GM12801 (cell line): ENCODE results near the gene PLEKHA8.

Experiments used
- TF ChIP-seq, protein P1 (sequence below): IDR thresholded peaks from one replicate; pipeline ENCODE4 v1.5.1; 2011; ENCODE audit warnings: control low read depth; ENCODE audit not compliant: insufficient read length; ENCODE audit errors: extremely low read depth

Gene PLEKHA8

GRCh38 chr7:30026229-30027064 is 1.8 kb upstream of the PLEKHA8 start, which contains the start of gene FKBP14:
Gene FKBP14 (minus strand): TSS chr7:30026702. CDS start chr7:30026508, 194 bp downstream.
- TF ChIP-seq, protein P1, sequence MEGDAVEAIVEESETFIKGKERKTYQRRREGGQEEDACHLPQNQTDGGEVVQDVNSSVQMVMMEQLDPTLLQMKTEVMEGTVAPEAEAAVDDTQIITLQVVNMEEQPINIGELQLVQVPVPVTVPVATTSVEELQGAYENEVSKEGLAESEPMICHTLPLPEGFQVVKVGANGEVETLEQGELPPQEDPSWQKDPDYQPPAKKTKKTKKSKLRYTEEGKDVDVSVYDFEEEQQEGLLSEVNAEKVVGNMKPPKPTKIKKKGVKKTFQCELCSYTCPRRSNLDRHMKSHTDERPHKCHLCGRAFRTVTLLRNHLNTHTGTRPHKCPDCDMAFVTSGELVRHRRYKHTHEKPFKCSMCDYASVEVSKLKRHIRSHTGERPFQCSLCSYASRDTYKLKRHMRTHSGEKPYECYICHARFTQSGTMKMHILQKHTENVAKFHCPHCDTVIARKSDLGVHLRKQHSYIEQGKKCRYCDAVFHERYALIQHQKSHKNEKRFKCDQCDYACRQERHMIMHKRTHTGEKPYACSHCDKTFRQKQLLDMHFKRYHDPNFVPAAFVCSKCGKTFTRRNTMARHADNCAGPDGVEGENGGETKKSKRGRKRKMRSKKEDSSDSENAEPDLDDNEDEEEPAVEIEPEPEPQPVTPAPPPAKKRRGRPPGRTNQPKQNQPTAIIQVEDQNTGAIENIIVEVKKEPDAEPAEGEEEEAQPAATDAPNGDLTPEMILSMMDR, result no peak

DNA sequence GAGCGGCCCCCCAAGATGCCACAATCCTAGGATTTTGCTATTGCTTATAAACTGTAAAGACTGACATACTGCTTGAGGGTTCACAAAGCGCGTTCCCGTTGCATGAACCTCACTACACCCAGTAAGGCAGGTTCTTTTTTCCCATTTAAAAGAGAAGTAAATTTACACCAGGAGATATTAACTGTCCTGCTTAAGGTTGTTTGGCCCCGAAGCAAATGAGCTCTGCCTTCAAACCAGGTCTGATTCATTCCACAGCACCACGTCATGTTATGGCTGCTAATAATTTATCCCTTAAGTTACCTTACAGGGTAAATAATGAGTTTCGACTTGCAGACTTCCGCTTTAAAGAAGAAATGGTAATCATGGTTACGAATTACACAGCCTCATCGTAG is 1.2 kb upstream of the PLEKHA8 start:
- TF ChIP-seq, protein P1, result no peak

DNA sequence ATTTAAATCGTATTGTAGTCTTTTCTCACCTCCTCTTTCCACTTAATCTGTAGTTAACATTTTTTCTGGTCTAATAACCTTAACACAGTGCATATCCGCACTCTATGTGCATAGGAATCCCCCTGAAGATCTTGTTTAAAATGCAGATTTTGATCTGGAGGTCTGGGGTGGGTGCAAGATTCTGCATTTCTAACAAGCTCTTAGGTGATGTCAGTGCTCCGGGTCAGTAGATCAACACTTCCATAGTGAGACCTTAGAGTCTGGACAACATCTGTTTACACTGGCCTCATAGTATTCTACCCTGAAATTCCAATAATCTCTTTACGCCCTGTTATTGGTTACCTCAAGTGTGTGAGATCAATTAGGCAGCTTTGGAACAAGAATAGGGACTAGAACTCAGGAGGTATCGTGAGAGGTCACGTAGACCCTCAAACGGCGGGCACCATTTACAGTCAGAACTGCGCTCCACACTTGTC is 434 bp upstream of the PLEKHA8 start:
- TF ChIP-seq, protein P1, result no peak

DNA sequence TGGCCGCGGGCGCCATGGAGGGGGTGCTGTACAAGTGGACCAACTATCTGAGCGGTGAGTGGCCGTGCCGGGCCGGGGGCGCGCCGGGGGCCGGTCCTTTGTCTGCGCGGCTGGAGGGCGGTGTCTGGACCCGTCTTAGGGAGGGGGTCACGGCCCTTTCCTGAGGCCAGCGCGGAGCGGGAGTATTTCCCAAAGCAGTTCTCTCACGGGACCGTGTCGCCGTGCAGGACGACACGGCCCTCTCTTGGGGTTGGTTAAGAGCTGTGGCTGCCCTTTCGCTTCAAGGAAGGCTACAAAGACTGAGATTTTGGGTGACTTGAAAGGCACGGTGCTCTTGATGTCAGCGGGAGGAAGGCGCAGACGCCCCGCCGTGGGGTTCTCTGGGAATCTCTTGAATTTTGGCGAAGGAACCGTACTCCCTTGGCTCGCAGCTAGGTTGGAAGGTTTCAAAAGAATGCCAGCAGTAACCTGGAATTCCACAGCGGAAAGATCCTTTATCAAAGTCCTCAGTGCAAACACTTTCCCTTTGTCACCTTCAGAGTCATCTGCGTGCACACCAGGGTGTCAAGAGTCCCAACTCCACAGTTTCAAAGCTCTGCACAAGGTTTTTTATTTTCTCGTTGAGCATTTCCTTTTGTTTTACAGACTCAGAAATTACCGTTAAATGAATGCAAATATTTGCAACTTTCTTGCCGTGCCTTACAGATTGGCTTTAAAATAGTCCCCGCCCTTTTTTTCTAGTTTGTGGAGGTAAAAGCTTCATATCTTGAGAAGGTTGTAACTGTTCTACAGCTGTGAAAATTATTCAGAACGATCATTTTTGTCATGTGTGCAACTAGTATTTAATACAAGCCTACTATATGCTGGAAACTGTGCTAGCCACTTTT is 780 bp downstream of the PLEKHA8 start:
- TF ChIP-seq, protein P1, result no peak

GRCh38 chr7:30029696-30030095 is 1.5 kb downstream of the PLEKHA8 start:
- TF ChIP-seq, protein P1, result no peak

DNA sequence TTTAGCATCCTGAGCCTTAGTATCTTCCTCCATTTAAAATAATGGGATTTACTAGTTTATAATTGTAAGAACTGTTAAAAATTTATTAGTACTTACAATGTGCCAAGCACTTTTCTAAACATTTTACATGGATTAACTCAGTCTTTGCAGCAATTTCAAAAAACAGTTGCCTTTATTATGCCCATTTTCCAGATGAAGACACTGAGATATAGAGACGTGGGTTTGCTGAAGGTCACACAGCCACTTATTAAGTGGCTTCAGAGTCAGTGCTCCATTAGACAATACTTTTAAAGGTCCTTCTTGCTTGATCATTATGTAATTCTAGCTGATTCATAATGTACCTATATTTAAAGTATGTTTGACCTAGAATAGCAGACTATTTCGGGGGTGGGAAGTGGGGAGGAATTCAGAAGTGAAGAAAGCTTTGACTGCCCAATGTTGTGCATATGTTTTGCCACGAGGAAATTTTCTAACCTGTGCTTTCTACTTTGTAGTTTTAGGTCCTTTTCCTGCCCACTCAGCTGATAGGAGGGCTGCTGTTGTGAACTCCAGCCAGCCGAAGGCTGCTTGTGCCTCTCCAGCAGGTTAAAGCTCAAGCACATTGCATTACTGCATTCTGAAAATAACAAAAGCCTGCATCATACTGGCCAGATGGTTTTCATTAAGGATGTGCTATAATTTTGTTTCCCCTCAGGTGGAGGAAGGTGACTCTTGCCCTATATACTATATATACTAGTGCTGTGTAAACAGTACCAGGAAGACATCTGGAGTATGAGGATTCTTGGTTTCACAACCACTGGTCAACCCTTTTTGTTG is 4.3 kb downstream of the PLEKHA8 start:
- TF ChIP-seq, protein P1, result no peak
